Ectodermal cell (in vitro differentiated cells): ENCODE results near the gene C1orf21.

ENCODE experiments used
- H3K27ac ChIP-seq: 2 replicates; pipeline ENCODE4 v1.7.0; 2013; ENCODE audit warnings: mild to moderate bottlenecking, low read depth, low read length; ENCODE audit not compliant: insufficient read depth, poor library complexity, severe bottlenecking
- H3K27me3 ChIP-seq: 2 replicates; pipeline ENCODE4 v1.7.0; 2013; ENCODE audit warnings: mild to moderate bottlenecking, low read length; ENCODE audit not compliant: insufficient read depth, control insufficient read depth, poor library complexity, severe bottlenecking
- H3K36me3 ChIP-seq: one replicate; pipeline ENCODE4 v1.7.0; 2013; ENCODE audit warnings: low read length; ENCODE audit not compliant: control insufficient read depth, insufficient read depth
- H3K4me1 ChIP-seq: one replicate; pipeline ENCODE4 v1.7.0; 2013; ENCODE audit warnings: low read length; ENCODE audit not compliant: control insufficient read depth, insufficient read depth
- H3K4me3 ChIP-seq: 2 replicates; pipeline ENCODE4 v1.7.0; 2013; ENCODE audit warnings: low read depth, low read length, control low read depth; ENCODE audit not compliant: insufficient read depth
- H3K9me3 ChIP-seq: 2 replicates; pipeline ENCODE4 v1.7.0; 2013; ENCODE audit warnings: mild to moderate bottlenecking, low read length, moderate library complexity; ENCODE audit not compliant: control insufficient read depth
- WGBS, 2 experiments: methylation state at CpG; one replicate each; pipeline ENCODE4 v1.1.7; 2013; ENCODE audit warnings: missing lambda C conversion rate in 2 of 2; 5-methylcytosine and 5-hydroxymethylcytosine counted together

The C1orf21 gene

GRCh38 chr1:184627007-184627341, 240.1 kb downstream of the C1orf21 start:
- Histone ChIP-seq H3K9me3 (no peaks in the 10 kb centered on the region), H3K27ac (no peak overlapping the region), H3K4me3 (no peak overlapping the region), H3K27me3 (no peaks in the 10 kb centered on the region), H3K4me1 (no peaks in the 10 kb centered on the region), H3K36me3 (no peaks in the 10 kb centered on the region)
- 95 to 100% methylated on average over 2 to 3 of the region's 3 CpGs for whole genome bisulfite sequencing, 2 experiments

DNA sequence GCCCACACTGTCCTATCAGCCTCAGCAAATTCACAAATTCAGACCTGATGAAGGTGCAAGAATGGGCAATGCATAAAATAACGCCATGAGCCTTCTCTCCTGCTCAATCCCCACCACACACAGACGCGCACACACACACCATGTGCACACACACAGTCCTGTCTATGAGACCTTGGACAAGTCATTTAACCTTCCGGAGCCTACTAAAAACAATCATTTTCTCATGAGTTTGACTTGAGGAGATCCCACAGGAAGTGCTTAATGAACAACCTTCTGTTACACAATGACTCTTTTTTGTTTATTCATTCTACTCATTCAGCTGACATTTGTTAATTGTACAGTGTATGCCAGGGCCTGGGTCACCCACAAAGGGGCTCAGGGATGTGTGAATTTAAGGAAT, 242.4 kb downstream of the C1orf21 start:
- Histone ChIP-seq H3K36me3 (no peaks in the 10 kb centered on the region), H3K9me3 (no peaks in the 10 kb centered on the region), H3K4me1 (no peaks in the 10 kb centered on the region), H3K27me3 (no peaks in the 10 kb centered on the region), H3K4me3 (no peak overlapping the region), H3K27ac (no peak overlapping the region)
- 93 to 97% methylated on average over 4 of the region's 4 CpGs for WGBS, 2 experiments

- WGBS, 2 experiments, result 92 to 95% methylated on average over 5 of the region's 5 CpGs
- Histone ChIP-seq H3K27me3 (no peaks in the 10 kb centered on the region), H3K27ac (no peak overlapping the region), H3K4me3 (no peak overlapping the region), H3K36me3 (no peaks in the 10 kb centered on the region), H3K4me1 (peaks cover 7% of the 10 kb centered on the region), H3K9me3 (no peaks in the 10 kb centered on the region)
Observed at GRCh38 chr1:184630679-184631060, 243.8 kb downstream of the C1orf21 start.

GRCh38 chr1:184632415-184633175, 245.8 kb downstream of the C1orf21 start:
- Histone ChIP-seq H3K9me3 (no peaks in the 10 kb centered on the region), H3K4me1 (peaks cover 13% of the 10 kb centered on the region), H3K36me3 (no peaks in the 10 kb centered on the region), H3K27me3 (no peaks in the 10 kb centered on the region), H3K27ac (no peak overlapping the region), H3K4me3 (no peak overlapping the region)
- WGBS, 2 experiments, result 96% methylated on average over 8 of the region's 8 CpGs

DNA sequence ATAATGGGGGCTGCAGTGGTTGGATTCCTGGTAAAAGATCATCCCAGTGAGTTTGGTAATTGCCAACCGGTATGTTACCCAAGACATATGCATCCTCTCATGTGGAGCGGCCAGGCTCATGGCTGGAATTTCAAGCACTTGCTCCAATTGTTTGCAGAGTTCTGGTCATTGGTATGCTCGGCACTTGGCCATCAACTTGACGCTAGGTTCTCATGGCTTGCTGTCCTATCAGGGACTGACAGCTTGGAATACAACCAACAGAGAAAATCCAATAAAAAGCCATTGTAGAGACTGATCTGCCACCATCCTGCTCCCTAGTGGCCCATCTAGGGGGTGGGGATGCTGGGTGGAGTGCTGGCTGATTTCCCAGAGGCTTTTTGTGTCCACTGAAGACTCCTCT, 247.0 kb downstream of the C1orf21 start:
- Histone ChIP-seq H3K9me3 (no peaks in the 10 kb centered on the region), H3K4me1 (peaks cover 13% of the 10 kb centered on the region), H3K36me3 (no peaks in the 10 kb centered on the region), H3K27ac (no peak overlapping the region), H3K27me3 (no peaks in the 10 kb centered on the region), H3K4me3 (no peak overlapping the region)
- 94 to 96% methylated on average over 4 of the region's 4 CpGs for WGBS, 2 experiments

DNA sequence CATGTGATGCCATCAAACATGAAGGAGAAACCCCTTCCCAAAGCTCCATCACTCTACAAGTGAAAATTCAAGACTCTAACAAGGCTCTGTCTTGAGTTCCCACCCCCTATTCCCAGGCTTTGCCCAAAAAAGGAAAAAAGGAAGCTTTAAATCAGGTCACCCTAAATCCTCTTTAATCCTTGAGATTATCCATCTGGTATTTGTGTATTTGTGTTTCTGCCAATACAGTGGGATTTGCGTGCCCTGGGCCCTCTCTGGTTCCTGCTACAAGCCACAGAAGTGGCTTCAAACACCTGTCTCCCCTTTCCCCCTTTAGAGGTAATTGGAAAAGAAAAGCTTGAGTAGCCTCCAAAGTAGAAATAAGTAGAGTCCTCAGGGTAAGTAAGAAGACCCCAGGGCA, 247.5 kb downstream of the C1orf21 start:
- no peaks in the 10 kb centered on the region for H3K9me3 ChIP-seq
- WGBS, 2 experiments, result 93 to 100% methylated on average over 1 of the region's 1 CpG
- no peak overlapping the region for H3K4me3 ChIP-seq
- no peak overlapping the region for H3K27ac ChIP-seq
- H3K4me1 ChIP-seq, result peaks cover 13% of the 10 kb centered on the region
- no peaks in the 10 kb centered on the region for H3K27me3 ChIP-seq
- H3K36me3 ChIP-seq, result no peaks in the 10 kb centered on the region

DNA sequence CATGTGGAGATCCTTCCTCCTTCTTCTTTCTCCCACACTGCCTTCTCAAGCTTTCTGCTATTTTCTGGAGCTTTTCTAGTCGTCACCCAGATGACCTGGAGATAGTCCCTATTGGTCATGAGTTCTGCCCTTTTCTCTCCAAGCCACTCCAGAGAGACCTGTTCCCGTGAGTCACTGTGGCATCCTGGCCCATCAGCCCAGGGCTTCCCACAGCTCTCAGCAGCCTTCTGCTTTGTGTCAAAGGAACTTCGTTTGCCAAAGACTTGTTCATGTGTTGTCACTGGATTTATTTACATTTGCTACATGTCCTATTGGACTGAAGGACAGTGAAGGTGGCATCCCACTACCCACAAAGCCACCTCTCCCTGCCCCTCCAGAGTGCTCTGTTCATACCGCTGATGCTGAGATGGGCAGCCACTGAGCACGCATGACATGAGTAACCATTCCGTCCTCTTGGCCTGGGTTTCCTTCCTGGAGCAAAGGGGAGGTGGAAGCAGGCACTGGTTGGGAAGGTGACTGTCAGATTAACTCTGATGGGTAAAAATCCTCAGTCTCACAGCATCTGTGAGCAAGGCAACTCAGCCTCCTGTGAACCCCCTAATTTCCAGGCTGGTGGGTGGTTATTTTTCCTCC, 248.6 kb downstream of the C1orf21 start:
- no peaks in the 10 kb centered on the region for H3K36me3 ChIP-seq
- peaks cover 13% of the 10 kb centered on the region for H3K4me1 ChIP-seq
- no peaks in the 10 kb centered on the region for H3K27me3 ChIP-seq
- H3K27ac ChIP-seq, result no peak overlapping the region
- WGBS, 2 experiments, result 92% methylated on average over 6 of the region's 6 CpGs
- no peaks in the 10 kb centered on the region for H3K9me3 ChIP-seq
- no peak overlapping the region for H3K4me3 ChIP-seq

DNA sequence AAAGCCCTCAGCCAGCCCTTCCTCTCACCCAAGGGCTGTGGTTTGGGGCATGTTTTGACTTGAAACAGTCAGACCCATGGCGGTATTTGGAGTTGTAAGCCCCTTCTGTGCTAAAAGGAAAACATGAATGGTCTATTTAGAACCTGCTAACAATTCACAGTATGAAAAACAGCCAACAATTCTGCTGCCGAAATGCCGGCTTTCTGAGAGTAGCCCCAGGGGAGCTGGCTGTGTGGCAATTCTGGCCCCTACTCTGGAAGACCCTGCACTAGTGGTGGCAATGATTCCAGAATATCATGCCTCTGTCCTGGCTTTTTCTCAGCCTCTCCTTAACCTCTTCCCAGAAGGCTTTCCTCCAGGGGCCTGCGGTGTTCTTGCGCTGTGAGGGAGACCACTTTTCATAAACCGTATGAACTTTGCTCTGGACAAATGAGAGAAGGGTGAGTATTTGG, 249.2 kb downstream of the C1orf21 start:
- Histone ChIP-seq H3K36me3 (no peaks in the 10 kb centered on the region), H3K4me1 (peaks cover 13% of the 10 kb centered on the region), H3K27me3 (no peaks in the 10 kb centered on the region), H3K4me3 (no peak overlapping the region), H3K9me3 (no peaks in the 10 kb centered on the region), H3K27ac (no peak overlapping the region)
- WGBS, 2 experiments, result 66 to 82% methylated on average over 6 of the region's 6 CpGs

- no peaks in the 10 kb centered on the region for H3K36me3 ChIP-seq
- H3K4me3 ChIP-seq, result no peak overlapping the region
- H3K4me1 ChIP-seq, result peaks cover 13% of the 10 kb centered on the region
- WGBS, 2 experiments, result no CpG with 5 or more reads among the region's 2 CpGs
- no peak overlapping the region for H3K27ac ChIP-seq
- H3K9me3 ChIP-seq, result no peaks in the 10 kb centered on the region
- no peaks in the 10 kb centered on the region for H3K27me3 ChIP-seq
Observed at GRCh38 chr1:184637664-184638240, 250.9 kb downstream of the C1orf21 start.

GRCh38 chr1:184639205-184639604, 252.4 kb downstream of the C1orf21 start:
- Histone ChIP-seq H3K4me3 (no peak overlapping the region), H3K27me3 (no peaks in the 10 kb centered on the region), H3K36me3 (no peaks in the 10 kb centered on the region), H3K4me1 (peaks cover 13% of the 10 kb centered on the region), H3K9me3 (no peaks in the 10 kb centered on the region), H3K27ac (no peak overlapping the region)
- 89 to 91% methylated on average over 2 of the region's 2 CpGs for WGBS, 2 experiments
